Right lung (tissue), 5 donors: Measurements from ENCODE around the gene CYB561. TPM values are rescaled to one million over a fixed set of nuclear protein-coding genes. Genes with fewer than 3 reads are reported as not detected.

Source experiments
- DNase-seq, 2 donors: peaks; one replicate each; pipeline ENCODE4 v3.0.0-alpha.2; 2013
- polyA plus RNA-seq, 5 donors: library from polyadenylated mRNA; unstranded; fragments of 120-200 nt; gene quantifications; one replicate each; pipeline versions ENCODE4 v1.2.1 to v1.2.3, GENCODE V29; 2013; ENCODE audit warnings: inconsistent platforms in 1 of 5, low replicate concordance in 1 of 5; ENCODE audit not compliant: insufficient read length in 5 of 5, insufficient read depth in 1 of 5

Gene CYB561
- polyA plus RNA-seq, 5 donors, result 22.5 to 43.5 (median 31.1) TPM

DNA sequence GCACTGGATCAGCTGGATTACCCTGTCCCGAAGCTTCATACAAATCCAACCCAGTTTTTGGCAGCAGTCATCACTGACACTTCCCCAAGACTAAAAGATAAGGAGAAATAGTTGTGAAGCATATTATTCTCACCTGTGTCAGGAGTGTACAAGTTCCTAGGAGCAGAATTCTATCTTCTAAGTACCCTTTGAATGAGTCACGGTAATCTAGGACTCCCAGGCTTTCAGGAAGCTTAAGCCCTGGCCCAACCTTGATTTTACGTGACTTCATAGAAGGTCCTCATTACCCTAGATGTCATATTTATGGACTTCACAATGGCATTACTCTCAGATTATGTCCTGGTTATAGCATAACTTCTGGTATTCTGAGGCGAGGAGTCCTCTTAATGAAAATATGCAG is 31.9 kb downstream of the CYB561 start:
- DNase-seq, result no peak

DNA sequence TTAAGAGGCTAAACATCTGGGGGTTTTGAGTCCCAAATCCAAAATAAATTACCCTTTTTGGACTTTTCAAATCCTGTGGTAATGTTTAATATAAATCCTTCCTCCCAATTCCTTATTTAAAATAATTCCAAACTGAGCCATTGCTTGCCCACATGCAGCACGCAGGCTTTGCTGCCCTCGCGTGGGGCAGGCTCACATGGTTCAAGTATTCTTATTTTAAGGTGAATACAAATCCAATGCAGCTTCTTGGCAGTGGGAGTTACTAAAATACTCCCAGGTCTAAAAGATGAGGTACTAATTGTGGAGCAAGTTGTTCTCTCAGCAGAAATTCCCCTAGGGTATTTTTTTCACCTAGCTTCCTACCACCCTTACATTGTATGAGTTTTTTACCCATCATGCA is 33.0 kb downstream of the CYB561 start:
- DNase-seq, result no peak

DNA sequence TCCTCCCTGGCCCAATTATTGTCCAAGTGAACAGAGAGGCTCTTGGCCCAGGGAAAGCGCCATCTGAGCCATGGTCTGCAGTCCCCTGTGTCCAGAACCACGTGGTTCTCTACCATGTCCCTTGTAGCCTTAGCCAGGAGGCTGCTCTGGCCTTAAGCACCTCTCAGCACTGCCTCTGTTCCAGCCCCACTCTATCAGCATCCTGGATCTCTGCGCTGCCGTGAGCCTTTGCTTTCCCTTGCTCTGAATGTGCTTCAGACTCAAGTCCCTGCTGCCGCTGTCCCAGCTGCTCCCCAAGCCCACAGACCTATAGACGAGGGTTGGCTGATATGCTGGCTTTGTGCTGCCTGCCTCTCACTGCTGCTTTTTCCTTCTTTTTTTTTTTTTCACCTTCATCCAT is 33.9 kb downstream of the CYB561 start:
- DNase-seq, result no peak

DNA sequence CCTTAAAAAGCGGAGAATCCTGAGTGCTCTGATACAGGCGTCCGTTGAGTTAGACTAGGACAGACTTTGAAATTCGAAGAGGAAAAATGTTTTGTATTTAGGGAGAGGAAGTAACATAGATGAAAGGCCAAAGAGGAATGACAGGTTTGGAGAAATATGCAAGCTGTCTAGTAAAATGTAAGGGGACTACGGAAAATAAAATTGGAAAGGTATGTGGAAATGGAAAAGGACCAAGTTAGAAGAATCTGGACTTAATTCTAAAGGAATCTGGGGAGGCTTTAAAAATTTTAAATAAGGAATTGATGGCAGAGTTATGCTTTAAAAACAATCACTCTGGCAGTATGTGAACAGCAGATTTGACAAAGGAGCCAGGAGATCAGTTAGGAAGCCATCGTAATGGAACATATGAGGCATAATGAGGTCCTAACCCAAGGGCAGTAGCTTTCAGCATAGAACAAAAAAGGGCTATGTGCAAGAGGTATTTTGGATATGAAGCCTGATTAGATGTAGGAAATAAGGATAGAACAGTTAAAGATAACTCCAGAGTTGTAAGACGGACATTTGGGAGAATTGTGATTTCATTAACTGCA is 38.3 kb downstream of the CYB561 start:
- no peak for DNase-seq

DNA sequence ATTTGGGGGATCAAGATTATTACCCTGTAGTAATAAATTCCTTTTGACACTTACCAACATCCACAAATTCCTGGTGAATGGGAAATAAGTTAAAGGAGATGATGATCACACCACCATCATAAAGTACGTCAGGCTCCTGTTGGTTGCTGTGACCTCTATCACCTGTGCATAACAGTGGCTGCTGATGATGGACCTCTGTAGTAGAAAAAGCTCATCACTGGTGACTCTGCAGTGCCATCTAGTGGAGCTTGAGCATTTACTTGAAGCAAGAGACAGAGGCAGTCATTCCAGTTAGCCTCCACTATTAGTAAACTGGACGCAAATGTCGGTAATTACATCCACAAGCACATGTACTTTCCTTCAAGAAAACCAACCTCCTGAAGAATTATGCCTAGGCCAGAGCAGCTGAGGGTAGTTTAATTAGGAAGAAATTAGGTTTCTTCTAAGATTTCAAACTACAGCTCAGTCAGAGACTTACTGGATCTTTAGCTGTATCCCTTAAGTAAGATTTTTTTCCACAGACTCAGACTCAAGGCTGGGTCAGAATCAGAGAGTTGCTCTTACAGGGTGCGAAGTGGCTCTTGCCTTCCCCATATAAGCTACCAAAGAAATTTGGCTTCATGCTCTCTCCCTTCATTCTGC is 39.3 kb downstream of the CYB561 start:
- peak; percentile 67 to 79 for DNase-seq

DNA sequence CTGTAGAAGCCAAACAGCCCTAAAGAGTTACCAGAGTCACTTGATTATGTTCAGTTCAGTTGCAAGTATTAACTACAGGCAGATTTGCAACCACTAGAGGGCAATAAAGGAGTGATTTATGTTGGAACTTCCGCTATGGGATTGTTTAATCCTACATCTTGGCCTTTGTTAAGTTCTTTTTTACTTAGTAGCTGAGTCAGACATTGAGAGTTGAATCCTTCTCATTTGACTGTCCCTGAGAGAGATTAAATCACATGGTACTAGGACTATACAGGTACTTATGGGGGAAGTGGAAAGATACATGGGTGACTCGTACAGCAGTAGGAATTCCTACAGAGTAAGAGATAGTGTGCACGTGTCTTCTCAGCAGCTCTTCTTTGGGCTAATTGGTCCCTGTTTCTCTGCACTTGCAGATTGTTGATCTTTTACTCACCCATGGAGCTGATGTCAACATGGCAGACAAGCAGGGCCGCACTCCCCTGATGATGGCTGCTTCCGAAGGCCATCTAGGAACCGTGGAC is 40.3 kb downstream of the CYB561 start:
- peak; percentile 35 to 47 for DNase-seq

DNA sequence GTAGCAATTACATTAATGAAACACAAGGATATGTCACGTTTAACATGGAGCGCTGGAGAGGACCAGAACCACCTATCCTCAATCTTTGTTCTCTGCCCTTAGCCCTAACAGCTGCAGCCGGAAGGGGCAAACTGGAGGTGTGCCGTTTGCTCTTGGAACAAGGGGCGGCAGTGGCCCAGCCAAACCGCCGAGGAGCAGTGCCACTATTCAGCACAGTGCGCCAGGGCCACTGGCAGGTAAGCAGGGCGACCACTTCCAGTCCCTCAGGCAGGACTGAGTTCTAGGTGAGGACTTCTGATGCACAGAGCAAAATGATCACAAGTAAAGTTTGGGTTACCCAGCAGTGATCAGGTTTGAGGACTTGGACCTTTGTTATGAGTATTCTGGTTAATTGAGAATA is 41.1 kb downstream of the CYB561 start:
- no peak for DNase-seq

DNA sequence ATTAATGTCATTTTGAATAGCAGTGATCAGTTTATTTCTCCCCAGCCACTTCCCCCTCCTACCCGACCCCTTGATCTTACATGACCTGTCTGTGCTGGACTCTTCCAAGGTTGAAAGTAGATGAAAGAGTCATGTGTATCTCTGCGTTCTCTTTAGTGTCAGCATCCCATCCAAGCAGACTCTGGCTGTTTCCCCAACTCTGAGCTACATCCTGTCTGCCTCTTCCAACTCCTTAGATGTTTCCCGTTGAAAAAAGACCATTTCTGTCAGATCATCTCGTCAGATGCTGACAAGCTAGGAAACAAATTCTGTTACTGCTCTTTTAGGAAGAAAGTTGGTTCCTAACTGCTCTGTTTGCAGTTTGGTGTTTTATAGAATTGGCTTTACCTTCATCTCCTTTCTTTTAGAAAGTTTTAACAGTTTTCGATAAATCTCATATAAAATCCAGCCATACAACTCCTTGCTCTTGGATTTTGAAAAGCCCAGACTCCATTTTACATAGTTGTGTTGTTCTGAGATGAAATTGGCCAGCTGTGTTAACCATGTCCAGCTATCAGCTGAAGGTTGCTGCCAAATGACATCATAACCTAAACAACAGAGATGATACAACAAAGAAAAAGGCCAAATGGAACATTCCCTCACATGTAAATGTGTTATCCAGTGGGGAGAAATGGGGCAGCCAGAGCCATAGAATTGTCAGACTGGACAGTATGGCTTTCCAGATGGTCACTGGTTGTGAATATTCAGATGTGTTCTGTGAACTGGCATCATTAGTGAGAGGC is 43.5 kb downstream of the CYB561 start:
- DNase-seq, result peak; percentile 78 to 81

DNA sequence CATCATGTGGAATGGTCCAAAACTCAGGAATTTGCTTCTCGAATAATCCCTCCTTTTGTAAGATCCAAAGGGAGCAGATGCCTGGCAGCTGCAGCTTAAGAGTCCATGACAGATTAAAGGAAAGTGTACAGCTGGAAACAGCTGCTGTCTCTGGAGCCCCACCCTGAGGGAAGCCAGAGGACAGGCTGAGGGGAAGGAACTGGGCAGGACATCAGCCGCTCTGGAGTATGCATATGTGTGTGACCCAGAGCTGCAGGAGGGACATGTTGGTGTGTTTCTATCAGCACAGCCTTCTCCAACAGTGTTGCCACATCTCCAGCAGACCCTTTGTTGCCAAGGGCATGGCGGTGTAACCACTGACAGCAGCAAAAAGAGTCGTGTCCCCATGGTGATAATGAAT is 46.2 kb downstream of the CYB561 start:
- peak; percentile 93 for DNase-seq

DNA sequence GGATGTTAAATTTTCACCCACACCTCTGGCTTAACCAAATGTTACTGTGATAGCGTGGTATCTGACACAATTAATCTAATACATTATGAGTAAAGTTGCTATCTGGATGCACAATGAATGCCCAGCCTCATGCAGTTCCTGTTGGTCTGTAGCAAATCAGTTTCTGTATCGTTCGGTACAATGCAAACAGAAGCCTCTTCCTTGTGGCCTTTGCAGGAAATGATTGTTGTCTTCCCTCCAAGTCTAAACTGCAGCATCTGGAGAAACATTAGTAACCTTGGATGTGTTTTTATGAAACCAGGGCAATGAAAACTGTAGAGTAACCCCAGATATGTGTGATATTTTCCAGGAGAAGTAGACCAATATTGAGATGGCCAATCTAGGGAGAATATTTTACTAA is 46.8 kb downstream of the CYB561 start:
- peak; percentile 30 to 40 for DNase-seq

DNA sequence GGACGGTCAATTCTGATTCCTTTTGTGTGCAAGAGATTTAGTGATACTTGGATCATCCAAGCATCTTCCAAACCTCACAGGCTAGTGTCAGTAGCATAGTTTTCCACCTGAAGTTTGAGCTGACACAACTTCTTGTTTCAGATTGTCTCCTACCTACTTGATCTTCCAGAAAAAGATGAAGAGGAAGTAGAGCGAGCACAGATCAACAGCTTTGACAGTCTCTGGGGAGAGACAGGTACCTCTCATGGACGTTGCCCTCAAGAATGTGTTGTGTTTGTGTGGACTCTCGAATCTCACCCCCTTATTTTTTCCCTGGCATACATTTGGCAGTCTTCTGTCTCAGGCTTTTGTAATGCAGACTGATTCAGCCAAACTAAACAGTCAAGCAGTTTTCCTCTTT is 47.4 kb downstream of the CYB561 start:
- DNase-seq, result no peak

DNA sequence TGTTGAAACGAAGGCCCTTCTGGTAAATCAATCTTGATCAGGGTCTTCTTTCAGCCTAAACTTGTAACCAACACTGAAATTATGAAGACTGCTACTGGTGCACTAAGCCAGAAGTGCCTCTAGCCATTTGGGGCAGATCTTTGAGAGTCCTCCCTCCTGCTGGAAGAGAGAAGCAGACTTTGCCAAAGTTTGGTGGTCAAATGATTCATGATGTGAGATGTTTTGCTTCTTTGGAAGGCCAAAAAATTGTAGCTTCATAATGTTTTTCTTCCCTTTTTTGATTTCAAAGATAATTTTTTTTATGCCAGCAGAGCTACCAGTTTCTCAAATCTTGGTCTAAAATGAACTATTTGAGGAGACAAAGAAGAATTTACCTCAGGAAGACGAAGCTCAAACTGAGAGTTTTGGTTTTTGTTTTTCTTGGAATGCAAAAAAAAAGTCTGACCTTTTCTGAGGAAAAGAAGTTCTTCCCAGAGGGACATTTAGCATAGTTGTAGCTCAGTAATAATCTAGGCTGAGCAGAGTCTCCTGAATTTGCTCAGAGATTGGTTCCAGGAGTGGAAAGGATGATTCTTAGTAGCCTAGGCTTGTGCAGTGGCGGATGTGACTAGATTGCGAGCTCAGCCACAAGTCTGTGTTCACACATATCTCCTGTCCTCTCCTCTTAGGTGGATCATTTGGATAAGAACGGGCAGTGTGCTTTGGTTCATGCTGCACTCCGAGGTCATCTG is 50.9 kb downstream of the CYB561 start:
- DNase-seq, result no peak

DNA sequence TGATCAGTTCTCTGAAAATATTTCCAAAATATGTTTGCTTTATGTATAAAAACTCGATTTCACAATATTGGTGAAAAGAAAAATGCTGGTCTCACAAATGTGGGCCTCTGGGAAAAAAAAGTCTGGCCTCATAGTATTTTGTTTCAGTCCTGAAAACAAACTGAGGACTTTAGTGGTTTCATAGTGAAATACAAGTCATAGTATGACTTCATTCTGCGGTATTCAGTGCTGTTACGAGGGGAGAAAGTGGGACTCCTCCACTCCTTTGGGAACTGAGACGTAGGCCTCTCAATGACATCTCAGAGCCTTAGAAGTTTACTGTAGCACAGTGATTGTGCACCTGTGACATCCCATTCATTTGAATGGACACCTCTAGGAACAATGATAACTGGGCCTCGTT is 56.0 kb downstream of the CYB561 start:
- DNase-seq, result no peak

DNA sequence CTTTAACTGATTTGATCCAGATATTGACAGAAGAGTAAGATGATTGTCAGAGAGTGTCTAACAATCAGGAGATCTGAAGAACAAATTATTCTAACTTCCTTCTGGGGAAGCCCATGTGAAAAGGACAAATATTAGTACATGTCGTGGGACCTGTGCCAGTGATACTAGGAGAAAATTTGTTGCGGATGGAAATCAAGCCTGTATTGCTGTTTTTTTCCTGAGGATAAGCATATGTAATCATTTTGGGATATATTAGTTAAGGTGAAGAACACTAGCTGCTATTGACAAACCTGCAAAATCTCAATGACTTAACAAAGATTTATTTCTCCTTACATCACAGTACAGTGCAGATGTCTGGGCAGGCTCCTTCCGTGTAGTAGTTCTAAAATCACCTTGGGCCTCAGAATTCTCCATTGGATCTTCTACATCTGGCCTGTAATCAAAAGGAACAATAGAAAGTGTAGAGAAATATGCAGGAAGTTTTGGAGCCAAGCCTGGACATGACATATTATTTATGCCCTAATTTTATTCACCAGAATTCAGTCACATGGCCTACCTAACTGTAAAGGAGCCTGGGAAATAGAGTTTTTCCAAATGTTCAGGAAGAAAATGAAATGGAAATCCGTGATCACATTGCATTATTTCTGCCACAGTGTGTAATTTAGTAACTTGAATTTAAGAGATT is 58.3 kb downstream of the CYB561 start:
- DNase-seq, result no peak

DNA sequence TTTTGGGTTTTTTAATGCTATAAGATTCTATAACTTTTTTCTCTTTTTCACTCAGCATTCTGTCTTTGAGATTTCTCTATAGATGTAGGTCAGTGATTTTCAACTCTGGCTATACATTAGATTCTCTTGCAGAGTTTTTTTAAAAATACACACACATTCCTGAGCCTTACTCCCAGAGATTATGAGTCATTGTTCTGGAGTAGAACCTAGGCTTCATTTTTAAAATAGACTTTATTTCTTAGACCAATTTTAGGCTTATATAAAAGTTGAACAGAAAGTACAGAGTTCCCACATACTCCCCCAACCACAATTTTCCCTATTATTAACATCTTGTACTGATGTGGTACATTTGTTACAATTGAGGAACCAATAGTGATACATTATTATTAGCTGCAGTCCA is 63.3 kb downstream of the CYB561 start:
- DNase-seq, result no peak

Other genes starting within 250 kb of the CYB561 start
- 10 to 100 TPM; 38.7 to 62.7 (median 41.1) TPM for gene ACE, start 30.8 kb upstream of the CYB561 start, polyA plus RNA-seq
- gene KCNH6, start 77.1 kb upstream of the CYB561 start, polyA plus RNA-seq, result 1 to 10 TPM in 3 of 5 donors, under 1 TPM in 2; 0.59 to 1.4 (median 1.0) TPM
- gene DCAF7, start 104.2 kb upstream of the CYB561 start, polyA plus RNA-seq, result 100 to 1,000 TPM in 2 of 5 donors, 10 to 100 TPM in 3; 82.7 to 104 (median 95.6) TPM
- 10 to 100 TPM; 16.1 to 19.2 (median 16.8) TPM for gene TACO1, start 154.6 kb upstream of the CYB561 start, polyA plus RNA-seq
- 10 to 100 TPM; 36.3 to 43.0 (median 39.9) TPM for gene MAP3K3, start 176.1 kb upstream of the CYB561 start, polyA plus RNA-seq